Measurements from ENCODE around the gene SAP30.

Gene SAP30

DNA sequence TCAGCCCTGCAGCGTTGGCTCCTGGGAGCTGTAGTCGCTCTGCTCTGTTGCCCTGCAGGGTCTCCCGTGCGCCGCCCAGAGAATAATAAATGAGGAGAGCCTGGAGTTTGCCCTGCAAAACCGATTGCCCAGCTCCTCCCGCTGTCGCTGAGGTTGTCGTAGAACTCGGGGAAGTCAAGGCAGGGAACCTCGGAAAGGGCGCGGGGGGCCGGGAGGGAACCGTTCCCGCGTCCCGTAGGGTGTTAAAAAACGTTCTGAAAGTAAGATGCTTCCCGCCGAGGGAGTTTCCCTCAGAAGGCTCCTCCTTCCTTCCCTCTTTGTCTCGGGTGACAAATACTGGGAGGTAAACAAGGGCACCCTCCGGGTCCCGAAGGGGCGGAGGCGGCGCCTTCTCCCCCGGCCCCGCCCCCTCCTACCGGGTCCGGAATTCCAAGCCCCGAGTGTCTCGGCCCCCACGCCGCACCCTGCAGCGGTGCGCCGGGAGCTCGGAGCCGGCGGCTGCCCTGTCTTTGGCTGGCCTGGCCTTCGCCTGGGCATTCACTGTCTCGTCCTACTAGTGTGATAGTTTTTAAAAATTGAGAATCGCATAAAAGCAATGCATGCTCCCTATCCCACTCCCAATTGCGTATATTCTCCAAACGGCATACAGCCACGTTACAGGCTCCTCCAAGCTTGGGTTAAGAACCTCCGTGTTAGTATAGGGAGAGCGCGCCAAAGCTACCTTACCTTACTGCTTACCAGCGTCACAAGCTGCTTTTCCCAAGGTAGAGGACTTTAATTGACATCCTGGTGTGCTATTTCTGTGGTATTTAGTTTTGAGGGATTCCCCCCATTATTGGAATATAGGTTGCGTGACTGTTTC is 35.6 kb upstream of the SAP30 start:
- peak overlapping the region; percentile 100 for H3K27ac ChIP-seq (ENCODE audit: low read length)
- H3K36me3 ChIP-seq (ENCODE audit: control insufficient read depth in 2 of 2, insufficient read depth in 2 of 2, low read length in 2 of 2), result peaks cover 0 to 10% of the 10 kb centered on the region in 2 donors
- H3K4me3 ChIP-seq (ENCODE audit: low read length in 2 of 2), result peak overlapping the region; percentile 86 to 94
- H3K4me1 ChIP-seq (ENCODE audit: control insufficient read depth, insufficient read depth, low read length), result no peaks in the 10 kb centered on the region
- H3K9me3 ChIP-seq (ENCODE audit: control insufficient read depth in 2 of 2, low read length in 2 of 2), result no peaks in the 10 kb centered on the region
- peak overlapping the region; percentile 44 to 60 for H3K9ac ChIP-seq (ENCODE audit: low read length in 2 of 2)
- H3K27me3 ChIP-seq (ENCODE audit: control insufficient read depth in 1 of 2, insufficient read depth in 2 of 2, low read length in 2 of 2), result no peaks in the 10 kb centered on the region

DNA sequence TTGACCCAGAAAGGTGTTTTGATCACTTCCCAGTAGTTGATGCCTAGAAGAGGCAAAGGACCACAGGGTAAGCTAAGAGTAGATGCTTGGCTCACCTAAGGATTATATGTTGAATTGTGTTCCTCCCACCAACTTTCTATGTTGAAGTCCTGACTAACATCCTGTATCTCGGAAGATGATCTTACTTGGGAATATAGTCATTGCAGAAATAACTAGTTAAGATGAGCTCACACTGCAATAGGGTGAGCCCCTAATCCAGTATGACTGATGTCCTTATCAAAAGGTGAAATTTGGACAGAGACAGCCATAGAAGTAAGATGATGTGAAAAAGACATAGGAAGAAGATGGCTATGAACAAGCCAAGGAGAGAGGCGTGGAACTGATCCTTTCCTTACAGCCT is 33.3 kb upstream of the SAP30 start:
- Histone ChIP-seq H3K27me3 (ENCODE audit: control insufficient read depth in 1 of 2, insufficient read depth in 2 of 2, low read length in 2 of 2) (no peaks in the 10 kb centered on the region), H3K27ac (ENCODE audit: low read length) (no peak overlapping the region), H3K9me3 (ENCODE audit: control insufficient read depth in 2 of 2, low read length in 2 of 2) (no peaks in the 10 kb centered on the region), H3K36me3 (ENCODE audit: control insufficient read depth in 2 of 2, insufficient read depth in 2 of 2, low read length in 2 of 2) (peaks cover 0 to 3% of the 10 kb centered on the region in 2 donors), H3K4me3 (ENCODE audit: low read length in 2 of 2) (no peak overlapping the region), H3K4me1 (ENCODE audit: control insufficient read depth, insufficient read depth, low read length) (no peaks in the 10 kb centered on the region), H3K9ac (ENCODE audit: low read length in 2 of 2) (no peak overlapping the region)

GRCh38 chr4:173343832-173344397 is 26.8 kb upstream of the SAP30 start:
- Histone ChIP-seq H3K4me1 (ENCODE audit: control insufficient read depth, insufficient read depth, low read length) (no peaks in the 10 kb centered on the region), H3K36me3 (ENCODE audit: control insufficient read depth in 2 of 2, insufficient read depth in 2 of 2, low read length in 2 of 2) (no peaks in the 10 kb centered on the region), H3K4me3 (ENCODE audit: low read length in 2 of 2) (no peak overlapping the region), H3K27me3 (ENCODE audit: control insufficient read depth in 1 of 2, insufficient read depth in 2 of 2, low read length in 2 of 2) (no peaks in the 10 kb centered on the region), H3K9ac (ENCODE audit: low read length in 2 of 2) (no peak overlapping the region), H3K27ac (ENCODE audit: low read length) (no peak overlapping the region), H3K9me3 (ENCODE audit: control insufficient read depth in 2 of 2, low read length in 2 of 2) (no peaks in the 10 kb centered on the region)

- H3K27me3 ChIP-seq (ENCODE audit: control insufficient read depth in 1 of 2, insufficient read depth in 2 of 2, low read length in 2 of 2), result no peaks in the 10 kb centered on the region
- H3K4me1 ChIP-seq (ENCODE audit: control insufficient read depth, insufficient read depth, low read length), result no peaks in the 10 kb centered on the region
- H3K9me3 ChIP-seq (ENCODE audit: control insufficient read depth in 2 of 2, low read length in 2 of 2), result no peaks in the 10 kb centered on the region
- H3K4me3 ChIP-seq (ENCODE audit: low read length in 2 of 2), result no peak overlapping the region
- no peak overlapping the region for H3K9ac ChIP-seq (ENCODE audit: low read length in 2 of 2)
- no peaks in the 10 kb centered on the region for H3K36me3 ChIP-seq (ENCODE audit: control insufficient read depth in 2 of 2, insufficient read depth in 2 of 2, low read length in 2 of 2)
- H3K27ac ChIP-seq (ENCODE audit: low read length), result no peak overlapping the region
These were observed 25.1 kb upstream of the SAP30 start for GRCh38 chr4:173345648-173346047.

- Histone ChIP-seq H3K36me3 (ENCODE audit: control insufficient read depth in 2 of 2, insufficient read depth in 2 of 2, low read length in 2 of 2) (no peaks in the 10 kb centered on the region), H3K4me1 (ENCODE audit: control insufficient read depth, insufficient read depth, low read length) (no peaks in the 10 kb centered on the region)
These were observed 24.7 kb upstream of the SAP30 start for GRCh38 chr4:173346074-173346473.

GRCh38 chr4:173347467-173347866 is 23.3 kb upstream of the SAP30 start:
- Histone ChIP-seq H3K36me3 (ENCODE audit: control insufficient read depth in 2 of 2, insufficient read depth in 2 of 2, low read length in 2 of 2) (no peaks in the 10 kb centered on the region), H3K27ac (ENCODE audit: low read length) (no peak overlapping the region), H3K9ac (ENCODE audit: low read length in 2 of 2) (no peak overlapping the region), H3K9me3 (ENCODE audit: control insufficient read depth in 2 of 2, low read length in 2 of 2) (no peaks in the 10 kb centered on the region), H3K27me3 (ENCODE audit: control insufficient read depth in 1 of 2, insufficient read depth in 2 of 2, low read length in 2 of 2) (no peaks in the 10 kb centered on the region), H3K4me3 (ENCODE audit: low read length in 2 of 2) (no peak overlapping the region), H3K4me1 (ENCODE audit: control insufficient read depth, insufficient read depth, low read length) (no peaks in the 10 kb centered on the region)

More at GRCh38 chr4:173346074-173346473, 24.7 kb upstream of the SAP30 start:
- no peak overlapping the region for H3K9ac ChIP-seq (ENCODE audit: low read length in 2 of 2)
- H3K4me3 ChIP-seq (ENCODE audit: low read length in 2 of 2), result no peak overlapping the region
- H3K27ac ChIP-seq (ENCODE audit: low read length), result no peak overlapping the region
- H3K9me3 ChIP-seq (ENCODE audit: control insufficient read depth in 2 of 2, low read length in 2 of 2), result no peaks in the 10 kb centered on the region
- H3K27me3 ChIP-seq (ENCODE audit: control insufficient read depth in 1 of 2, insufficient read depth in 2 of 2, low read length in 2 of 2), result no peaks in the 10 kb centered on the region

GRCh38 chr4:173357939-173358338 is 12.8 kb upstream of the SAP30 start:
- H3K4me1 ChIP-seq (ENCODE audit: control insufficient read depth, insufficient read depth, low read length), result no peaks in the 10 kb centered on the region
- peaks cover 0 to 2% of the 10 kb centered on the region in 2 donors for H3K36me3 ChIP-seq (ENCODE audit: control insufficient read depth in 2 of 2, insufficient read depth in 2 of 2, low read length in 2 of 2)
- H3K27me3 ChIP-seq (ENCODE audit: control insufficient read depth in 1 of 2, insufficient read depth in 2 of 2, low read length in 2 of 2), result no peaks in the 10 kb centered on the region
- no peaks in the 10 kb centered on the region for H3K9me3 ChIP-seq (ENCODE audit: control insufficient read depth in 2 of 2, low read length in 2 of 2)
- no peak overlapping the region for H3K9ac ChIP-seq (ENCODE audit: low read length in 2 of 2)
- H3K27ac ChIP-seq (ENCODE audit: low read length), result no peak overlapping the region
- no peak overlapping the region for H3K4me3 ChIP-seq (ENCODE audit: low read length in 2 of 2)

DNA sequence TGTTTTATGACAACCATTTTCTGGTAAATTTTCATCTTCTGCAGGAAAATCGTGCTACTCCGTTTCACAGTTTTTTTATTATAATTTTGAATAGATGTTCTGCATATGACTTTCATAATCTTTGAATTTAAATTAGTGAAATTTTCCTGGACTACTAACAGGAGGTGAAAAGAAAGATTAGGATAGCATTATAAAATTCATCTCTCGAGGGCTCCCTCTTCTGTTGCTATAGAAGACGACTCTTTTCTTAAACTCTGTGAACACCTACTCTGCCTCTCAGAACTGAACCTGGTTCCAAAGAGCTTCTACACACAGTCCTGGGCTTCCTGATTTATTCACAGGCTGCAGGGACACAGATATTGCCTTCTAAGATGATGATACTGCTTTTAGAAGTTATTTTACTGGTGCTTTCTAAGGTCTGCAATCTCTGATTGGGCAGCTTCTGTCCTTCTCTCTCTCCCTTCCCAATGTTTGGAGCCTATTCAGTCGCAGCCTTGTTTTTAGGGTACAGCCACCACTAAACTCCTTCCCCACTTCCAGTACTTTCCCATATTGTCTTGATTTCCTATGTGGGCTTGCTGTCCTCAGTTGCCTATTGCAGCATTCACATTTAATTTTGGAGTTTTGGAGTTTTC is 10.1 kb upstream of the SAP30 start:
- Histone ChIP-seq H3K9me3 (ENCODE audit: control insufficient read depth in 2 of 2, low read length in 2 of 2) (no peaks in the 10 kb centered on the region), H3K4me3 (ENCODE audit: low read length in 2 of 2) (no peak overlapping the region), H3K4me1 (ENCODE audit: control insufficient read depth, insufficient read depth, low read length) (no peaks in the 10 kb centered on the region), H3K9ac (ENCODE audit: low read length in 2 of 2) (no peak overlapping the region), H3K27me3 (ENCODE audit: control insufficient read depth in 1 of 2, insufficient read depth in 2 of 2, low read length in 2 of 2) (no peaks in the 10 kb centered on the region), H3K27ac (ENCODE audit: low read length) (no peak overlapping the region), H3K36me3 (ENCODE audit: control insufficient read depth in 2 of 2, insufficient read depth in 2 of 2, low read length in 2 of 2) (peaks cover 0 to 2% of the 10 kb centered on the region in 2 donors)

- H3K27ac ChIP-seq (ENCODE audit: low read length), result no peak overlapping the region
- peaks cover 0 to 2% of the 10 kb centered on the region in 2 donors for H3K36me3 ChIP-seq (ENCODE audit: control insufficient read depth in 2 of 2, insufficient read depth in 2 of 2, low read length in 2 of 2)
- H3K9ac ChIP-seq (ENCODE audit: low read length in 2 of 2), result no peak overlapping the region
- no peaks in the 10 kb centered on the region for H3K4me1 ChIP-seq (ENCODE audit: control insufficient read depth, insufficient read depth, low read length)
- no peaks in the 10 kb centered on the region for H3K27me3 ChIP-seq (ENCODE audit: control insufficient read depth in 1 of 2, insufficient read depth in 2 of 2, low read length in 2 of 2)
- H3K4me3 ChIP-seq (ENCODE audit: low read length in 2 of 2), result no peak overlapping the region
- H3K9me3 ChIP-seq (ENCODE audit: control insufficient read depth in 2 of 2, low read length in 2 of 2), result no peaks in the 10 kb centered on the region
These were observed 8.1 kb upstream of the SAP30 start for GRCh38 chr4:173362666-173363065.

GRCh38 chr4:173365359-173365996 is 5.3 kb upstream of the SAP30 start:
- Histone ChIP-seq H3K9ac (ENCODE audit: low read length in 2 of 2) (no peak overlapping the region), H3K4me3 (ENCODE audit: low read length in 2 of 2) (no peak overlapping the region), H3K27ac (ENCODE audit: low read length) (no peak overlapping the region), H3K36me3 (ENCODE audit: control insufficient read depth in 2 of 2, insufficient read depth in 2 of 2, low read length in 2 of 2) (no peaks in the 10 kb centered on the region), H3K9me3 (ENCODE audit: control insufficient read depth in 2 of 2, low read length in 2 of 2) (no peaks in the 10 kb centered on the region), H3K27me3 (ENCODE audit: control insufficient read depth in 1 of 2, insufficient read depth in 2 of 2, low read length in 2 of 2) (no peaks in the 10 kb centered on the region), H3K4me1 (ENCODE audit: control insufficient read depth, insufficient read depth, low read length) (peaks cover 2% of the 10 kb centered on the region)

Measured in stomach smooth muscle (tissue), 2 donors.